Stimulated activated naive CD8-positive, alpha-beta T cell treated with anti-CD3 and anti-CD28 coated beads, Interleukin-15, Interleukin-2, amounts not matched to agents 100 U/mL and 50 U/mL, for 24 hours (primary cell): ENCODE measurements around the gene ADAMTS4.
"Not testable (repeated sequence)": the region's sequence is repeated elsewhere in the genome, so short reads cannot be mapped to it uniquely, and the experiment has no call there.

Experiments
- ATAC-seq: fragments of 150-1000 bp; cut with Tn5 transposase; one replicate; pipeline ENCODE4 v1.10.0; 2021
- DNase-seq: peaks from one replicate; pipeline ENCODE4 v3.0.0; 2021

The ADAMTS4 gene, protein sequence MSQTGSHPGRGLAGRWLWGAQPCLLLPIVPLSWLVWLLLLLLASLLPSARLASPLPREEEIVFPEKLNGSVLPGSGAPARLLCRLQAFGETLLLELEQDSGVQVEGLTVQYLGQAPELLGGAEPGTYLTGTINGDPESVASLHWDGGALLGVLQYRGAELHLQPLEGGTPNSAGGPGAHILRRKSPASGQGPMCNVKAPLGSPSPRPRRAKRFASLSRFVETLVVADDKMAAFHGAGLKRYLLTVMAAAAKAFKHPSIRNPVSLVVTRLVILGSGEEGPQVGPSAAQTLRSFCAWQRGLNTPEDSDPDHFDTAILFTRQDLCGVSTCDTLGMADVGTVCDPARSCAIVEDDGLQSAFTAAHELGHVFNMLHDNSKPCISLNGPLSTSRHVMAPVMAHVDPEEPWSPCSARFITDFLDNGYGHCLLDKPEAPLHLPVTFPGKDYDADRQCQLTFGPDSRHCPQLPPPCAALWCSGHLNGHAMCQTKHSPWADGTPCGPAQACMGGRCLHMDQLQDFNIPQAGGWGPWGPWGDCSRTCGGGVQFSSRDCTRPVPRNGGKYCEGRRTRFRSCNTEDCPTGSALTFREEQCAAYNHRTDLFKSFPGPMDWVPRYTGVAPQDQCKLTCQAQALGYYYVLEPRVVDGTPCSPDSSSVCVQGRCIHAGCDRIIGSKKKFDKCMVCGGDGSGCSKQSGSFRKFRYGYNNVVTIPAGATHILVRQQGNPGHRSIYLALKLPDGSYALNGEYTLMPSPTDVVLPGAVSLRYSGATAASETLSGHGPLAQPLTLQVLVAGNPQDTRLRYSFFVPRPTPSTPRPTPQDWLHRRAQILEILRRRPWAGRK

GRCh38 chr1:161198897-161199431 is at the start of gene ADAMTS4:
ADAMTS4 (minus strand) TSS chr1:161199054; CDS start chr1:161198627, 427 bp downstream.
- ATAC-seq: no peak
- no peak for DNase-seq

DNA sequence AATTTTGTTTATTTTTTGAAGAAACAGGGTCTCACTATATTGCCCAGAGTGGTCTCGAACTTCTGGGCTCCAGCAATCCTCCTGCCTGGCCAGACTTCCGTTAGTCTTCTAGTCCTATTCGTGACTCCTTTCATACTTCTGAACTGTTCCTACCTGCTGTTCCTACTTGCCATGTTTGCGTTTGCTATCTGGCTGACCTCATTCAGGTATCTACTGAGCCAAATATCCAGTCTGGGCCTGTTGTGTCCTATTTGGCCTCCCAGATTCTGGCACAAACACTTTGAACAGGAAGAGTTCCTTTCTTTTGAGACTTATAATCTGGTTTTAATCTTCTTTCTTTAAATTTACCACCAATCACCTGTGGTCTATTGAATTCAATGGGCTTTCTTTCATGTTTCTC is 46.0 kb upstream of the ADAMTS4 start:
- no peak for ATAC-seq
- DNase-seq: no peak

- DNase-seq: no peak
- ATAC-seq: no peak
Measured at GRCh38 chr1:161242313-161242712, 43.5 kb upstream of the ADAMTS4 start.

DNA sequence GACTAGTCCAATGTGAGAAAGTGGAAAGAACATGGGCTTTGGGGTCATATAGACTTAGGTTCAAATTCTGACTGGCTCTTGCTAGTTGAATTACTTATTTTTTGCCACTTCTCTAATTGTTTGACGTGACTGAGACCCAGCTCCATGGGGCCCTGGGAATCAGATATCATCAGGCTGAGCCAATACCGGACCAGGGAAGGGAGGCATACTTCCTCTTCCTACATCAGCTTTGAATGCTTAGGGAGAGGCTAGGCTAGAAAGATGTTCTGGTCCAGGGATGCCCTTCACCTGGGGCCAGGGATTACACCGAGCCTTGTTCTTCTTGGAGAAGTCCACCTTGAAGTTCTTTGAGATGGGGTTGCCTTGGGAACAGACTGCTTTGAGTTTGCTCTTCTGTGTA is 42.8 kb upstream of the ADAMTS4 start:
- DNase-seq (no peak), ATAC-seq (no peak)

DNA sequence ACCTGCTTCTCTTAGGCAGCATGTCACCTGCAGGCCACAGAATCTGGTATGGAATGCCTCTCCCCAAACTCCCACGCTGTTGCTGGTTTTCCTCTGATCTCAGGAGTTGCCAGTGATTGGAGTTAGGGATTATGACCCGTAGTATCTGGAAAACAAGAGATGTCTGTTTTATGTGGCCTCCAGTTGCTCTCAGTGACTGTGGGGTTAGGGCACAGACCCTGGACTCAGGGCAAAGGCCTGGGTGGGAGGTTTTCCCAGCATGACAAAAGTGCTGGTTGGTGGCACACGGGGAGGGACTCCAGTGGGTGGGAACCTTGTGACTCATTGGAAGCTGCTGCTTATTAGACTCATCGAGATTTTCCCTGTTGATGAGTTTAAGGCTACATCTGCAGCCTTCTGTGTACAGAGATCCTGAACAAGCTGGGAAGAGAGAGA is 39.2 kb upstream of the ADAMTS4 start, which contains the start of gene NR1I3:
Gene NR1I3 (minus strand): TSS at position 165 of the 435 bp plus-strand sequence. CDS start 1,638 bp downstream, outside the sequence.
- no peak for ATAC-seq
- no peak for DNase-seq

GRCh38 chr1:161235957-161236775 is 37.3 kb upstream of the ADAMTS4 start:
- DNase-seq (no peak), ATAC-seq (no peak)

DNA sequence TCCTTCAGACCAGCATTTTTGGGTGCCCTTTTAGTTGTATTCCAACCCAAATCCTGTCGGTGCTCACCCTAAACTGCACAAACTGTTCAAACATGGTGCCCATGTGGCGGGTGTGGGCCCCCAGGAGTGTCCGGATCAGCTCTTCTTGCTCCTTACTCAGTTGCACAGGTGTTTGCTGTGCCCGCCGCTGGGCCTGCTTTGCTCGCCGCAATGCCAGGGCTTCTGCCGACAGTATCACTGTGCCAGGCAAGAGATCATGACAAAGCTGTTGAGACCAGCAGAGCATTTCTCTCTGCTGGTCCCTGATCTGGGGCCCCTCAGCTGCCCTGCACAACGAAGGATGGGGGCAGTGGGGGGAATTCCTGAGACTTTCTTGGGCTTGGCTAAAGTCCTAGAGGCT is 34.2 kb upstream of the ADAMTS4 start:
- DNase-seq: no peak
- no peak for ATAC-seq

DNA sequence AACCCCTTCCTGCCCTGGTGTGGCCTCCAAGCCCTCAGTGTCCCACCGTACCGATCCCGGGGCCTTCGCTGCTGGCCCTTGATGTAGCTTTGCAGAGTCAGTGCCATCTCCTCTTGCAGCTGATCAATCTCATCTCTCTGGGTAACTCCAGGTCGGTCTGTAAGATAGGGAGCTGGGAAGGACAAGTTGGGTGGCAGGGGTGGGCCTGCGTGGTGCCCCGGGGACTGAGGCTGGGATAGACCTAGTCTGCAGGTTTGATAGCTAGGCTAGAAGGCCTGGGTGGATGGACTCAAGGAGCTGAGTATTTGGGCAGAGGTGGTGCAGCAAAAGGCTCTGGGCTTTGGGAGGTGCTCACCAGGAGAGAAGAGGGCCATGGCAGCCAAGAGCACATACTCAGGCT is 31.9 kb upstream of the ADAMTS4 start:
- DNase-seq: no peak

DNA sequence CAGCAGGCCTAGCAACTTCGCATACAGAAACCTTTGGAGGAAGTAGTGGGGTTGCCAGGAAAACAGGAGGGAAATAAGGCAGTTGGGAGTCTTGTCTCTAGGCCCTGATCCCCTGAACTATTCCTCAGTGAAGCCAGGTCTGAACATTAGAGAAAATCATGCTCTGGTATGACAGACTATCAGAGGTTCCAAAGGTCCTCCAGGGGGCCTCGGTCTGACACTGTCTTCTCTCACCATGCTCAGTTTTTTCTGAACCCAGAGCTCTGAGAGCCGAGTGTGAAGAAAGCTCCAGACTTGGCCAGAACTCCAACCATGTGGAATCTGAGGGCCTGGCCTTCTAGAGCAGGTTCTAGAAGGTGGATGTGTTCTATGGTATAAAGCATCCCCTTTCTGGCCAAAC is 31.0 kb upstream of the ADAMTS4 start:
- no peak for ATAC-seq
- DNase-seq: no peak

More for the DNA sequence above, 31.9 kb upstream of the ADAMTS4 start:
- no peak for ATAC-seq

- ATAC-seq (no peak), DNase-seq (no peak)
Measured at GRCh38 chr1:161228032-161228431, 29.2 kb upstream of the ADAMTS4 start.

GRCh38 chr1:161227196-161227871 is 28.5 kb upstream of the ADAMTS4 start:
- peak; percentile 58 for ATAC-seq
- DNase-seq: peak; percentile 94

- ATAC-seq (no peak), DNase-seq (no peak)
Measured at GRCh38 chr1:161226759-161227158, 27.9 kb upstream of the ADAMTS4 start.

DNA sequence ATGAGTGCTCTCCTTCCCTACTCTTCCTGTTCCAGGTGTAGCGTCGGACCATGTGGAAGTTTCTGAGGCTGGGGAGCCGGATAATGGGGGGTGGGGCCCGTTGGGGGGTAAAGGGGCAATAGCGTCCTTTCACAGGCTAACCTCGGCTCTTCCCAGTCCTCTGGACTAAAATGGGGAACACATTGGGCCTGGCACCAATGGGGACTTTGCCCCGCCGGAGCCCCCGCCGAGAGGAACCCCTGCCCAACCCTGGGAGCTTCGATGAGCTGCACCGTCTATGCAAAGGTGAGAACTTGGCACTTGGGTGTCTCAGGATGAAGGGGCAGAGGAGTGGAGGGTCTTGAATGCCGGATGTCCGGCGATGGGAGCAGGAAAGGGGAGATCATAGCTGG is 27.5 kb upstream of the ADAMTS4 start:
- DNase-seq (no peak), ATAC-seq (no peak)

GRCh38 chr1:161225534-161226319 is 26.9 kb upstream of the ADAMTS4 start, which contains the start of gene TOMM40L:
TOMM40L (plus strand) TSS chr1:161226060; CDS start chr1:161226490, 430 bp downstream.
- ATAC-seq (peak; percentile 93), DNase-seq (peak; percentile 85)

- DNase-seq: no peak
- peak; percentile 0 for ATAC-seq
Measured at GRCh38 chr1:161225178-161225533, 26.3 kb upstream of the ADAMTS4 start.

- not testable (repeated sequence) for ATAC-seq, DNase-seq
Measured at GRCh38 chr1:161224695-161225087, 25.8 kb upstream of the ADAMTS4 start.

DNA sequence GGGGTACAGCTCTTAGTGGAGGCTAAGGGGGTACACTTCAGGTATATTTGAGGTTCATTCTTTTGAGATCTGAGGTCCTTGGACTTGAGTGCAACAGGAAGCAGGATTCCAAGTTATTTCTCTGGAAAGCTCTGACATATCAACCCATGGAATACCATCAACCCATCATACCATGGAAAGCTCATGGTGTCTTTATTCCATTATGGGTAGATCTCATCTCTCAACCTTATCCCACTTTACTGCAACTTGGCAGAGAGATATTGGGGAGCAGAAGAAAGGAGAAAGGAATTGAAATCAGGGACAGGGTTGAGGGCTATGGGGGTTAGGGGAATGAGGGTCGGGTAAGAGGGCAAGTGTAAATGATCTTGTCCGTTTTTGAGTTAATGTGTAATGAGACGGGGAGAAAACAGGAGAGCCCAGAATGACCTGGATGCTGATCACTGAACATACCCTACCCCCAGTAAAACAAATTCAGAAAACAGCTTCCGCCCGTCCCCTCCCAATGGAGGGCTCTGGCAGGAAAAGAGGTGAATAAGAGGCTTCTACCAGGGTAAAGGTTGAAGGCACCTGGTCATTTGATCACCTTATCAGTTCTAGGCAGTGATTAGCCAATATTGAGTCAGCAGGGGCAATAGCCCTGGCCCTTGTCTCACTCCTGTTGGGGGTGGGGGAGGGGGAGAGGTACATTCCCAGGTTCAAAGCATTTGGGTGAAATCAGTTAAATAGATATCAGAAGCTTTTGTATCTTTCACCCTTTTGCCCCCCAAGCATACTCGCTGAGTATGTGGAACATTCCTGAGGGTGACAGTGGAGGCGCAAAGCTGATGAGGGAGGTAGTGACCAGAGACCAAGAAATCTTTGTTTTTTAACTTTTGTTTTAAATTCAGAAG is 25.2 kb upstream of the ADAMTS4 start:
- ATAC-seq (no peak), DNase-seq (no peak)

DNA sequence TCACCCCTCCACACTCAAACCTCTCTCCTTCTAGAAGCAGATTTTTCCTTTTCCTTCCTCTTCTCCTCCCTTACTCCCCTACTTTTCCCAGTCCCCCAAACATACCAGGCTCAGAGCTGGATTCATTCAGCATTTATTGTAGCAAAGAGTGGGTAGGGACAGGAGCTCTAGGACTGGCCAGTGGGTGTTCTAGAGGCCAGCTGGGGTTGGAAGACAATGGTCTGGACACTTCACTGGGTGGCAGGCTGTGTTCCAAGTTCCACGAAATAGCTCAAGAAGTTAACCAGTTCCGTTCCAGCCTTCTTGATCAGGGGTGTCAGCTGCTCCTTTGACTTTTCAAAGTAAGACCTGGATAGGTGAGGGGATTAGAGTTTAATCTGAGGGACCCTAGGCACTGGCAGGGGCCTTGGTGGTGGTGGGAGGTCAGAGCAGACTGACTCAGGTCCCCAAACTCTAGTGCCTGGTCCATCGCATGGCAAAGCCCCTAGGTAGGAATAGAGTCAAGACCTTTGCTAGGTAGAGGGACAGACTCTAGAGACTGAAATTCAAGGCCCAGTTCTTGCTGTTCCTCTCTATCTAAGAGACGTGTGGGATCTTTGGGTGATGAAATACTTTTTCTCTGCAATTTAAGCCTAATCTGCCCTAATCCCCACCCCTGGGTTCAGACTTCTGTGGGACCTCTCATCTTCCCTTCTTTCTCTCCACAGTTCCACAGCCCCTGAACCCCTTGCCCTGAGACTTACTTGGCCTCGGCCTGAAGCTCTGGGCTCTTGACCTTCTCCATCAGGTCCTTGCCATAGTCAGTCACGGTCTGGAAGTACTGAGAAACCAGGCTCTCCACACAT is 23.5 kb upstream of the ADAMTS4 start:
- DNase-seq (no peak), ATAC-seq (no peak)
